Limb (tissue), 2 donors: Measurements from ENCODE around the gene ZNF518A.
"Not testable (repeated sequence)": the region's sequence is repeated elsewhere in the genome, so short reads cannot be mapped to it uniquely, and the experiment has no call there.

Experiments
- DNase-seq, 2 donors: peaks; one replicate each; pipeline ENCODE4 v3.0.0-alpha.2; 2016; ENCODE audit errors: extremely low spot score in 2 of 2

Gene ZNF518A

GRCh38 chr10:96131621-96132020 is 1.5 kb downstream of the ZNF518A start:
- DNase-seq: no peak

GRCh38 chr10:96133135-96133534 is 3.0 kb downstream of the ZNF518A start:
- no peak for DNase-seq

- no peak for DNase-seq
Measured at GRCh38 chr10:96136810-96137209, 6.7 kb downstream of the ZNF518A start.

GRCh38 chr10:96137567-96137966 is 7.5 kb downstream of the ZNF518A start:
- DNase-seq: no peak

- DNase-seq: no peak
Measured at GRCh38 chr10:96138102-96138501, 8.0 kb downstream of the ZNF518A start.

- DNase-seq: no peak
Measured at GRCh38 chr10:96152437-96152836, 22.3 kb downstream of the ZNF518A start.

- DNase-seq: no peak
Measured at GRCh38 chr10:96153070-96153469, 23.0 kb downstream of the ZNF518A start.

GRCh38 chr10:96165726-96166125 is 35.6 kb downstream of the ZNF518A start:
- DNase-seq: no peak

GRCh38 chr10:96168546-96168945 is 38.4 kb downstream of the ZNF518A start:
- no peak for DNase-seq

- no peak for DNase-seq
Measured at GRCh38 chr10:96170230-96170629, 40.1 kb downstream of the ZNF518A start.

GRCh38 chr10:96172666-96173065 is 42.6 kb downstream of the ZNF518A start:
- no peak for DNase-seq

GRCh38 chr10:96176985-96177384 is 46.9 kb downstream of the ZNF518A start:
- no peak for DNase-seq

GRCh38 chr10:96188421-96188820 is 58.3 kb downstream of the ZNF518A start:
- DNase-seq: no peak

GRCh38 chr10:96188916-96189315 is 58.8 kb downstream of the ZNF518A start:
- no peak for DNase-seq

GRCh38 chr10:96189505-96189904 is 59.4 kb downstream of the ZNF518A start:
- DNase-seq: not testable (repeated sequence)

- no peak for DNase-seq
Measured at GRCh38 chr10:96201525-96201924, 71.4 kb downstream of the ZNF518A start.

- no peak for DNase-seq
Measured at GRCh38 chr10:96205580-96205979, 75.5 kb downstream of the ZNF518A start.

GRCh38 chr10:96208271-96208670 is 78.2 kb downstream of the ZNF518A start:
- DNase-seq: no peak

GRCh38 chr10:96208946-96209345 is 78.8 kb downstream of the ZNF518A start:
- DNase-seq: no peak

- no peak for DNase-seq
Measured at GRCh38 chr10:96211764-96212163, 81.7 kb downstream of the ZNF518A start.

GRCh38 chr10:96212911-96213310 is 82.8 kb downstream of the ZNF518A start:
- DNase-seq: no peak
